T-helper 17 cell (primary cell): Measurements from ENCODE around the gene METTL21C. TPM values are rescaled to one million over a fixed set of nuclear protein-coding genes. Genes with fewer than 3 reads are reported as not detected.

Experiments
- ATAC-seq: fragments of 150-1000 bp; cut with Tn5 transposase; 2 replicates; pipeline ENCODE4 v1.10.0; 2021; ENCODE audit warnings: mild to moderate bottlenecking, moderate library complexity
- DNase-seq, 3 donors: peaks; one replicate each; pipeline versions ENCODE4 v3.0.0 to v3.0.0-alpha.2; 2020 to 2021
- H3K9me3 ChIP-seq: one replicate; pipeline ENCODE4 v1.7.0; 2013; ENCODE audit warnings: low read length, mild to moderate bottlenecking; ENCODE audit not compliant: control insufficient read depth, poor library complexity, severe bottlenecking
- H3K27ac Mint-ChIP-seq: one replicate; pipeline ENCODE4 v1.8.0; 2022; ENCODE audit warnings: mild to moderate bottlenecking, moderate library complexity, mixed read lengths
- H3K27me3 Mint-ChIP-seq: one replicate; pipeline ENCODE4 v1.8.0; 2022; ENCODE audit warnings: mixed read lengths
- H3K36me3 Mint-ChIP-seq: one replicate; pipeline ENCODE4 v1.8.0; 2022; ENCODE audit warnings: low read depth, mixed read lengths
- H3K4me1 Mint-ChIP-seq: one replicate; pipeline ENCODE4 v1.8.0; 2022; ENCODE audit warnings: mild to moderate bottlenecking, mixed read lengths
- H3K4me3 Mint-ChIP-seq: one replicate; pipeline ENCODE4 v1.8.0; 2022; ENCODE audit warnings: mild to moderate bottlenecking, moderate library complexity, mixed read lengths
- total RNA-seq, 4 donors: library from RNA in 2 of 4; stranded (reverse) in 2 of 4; gene quantifications; one replicate each; pipeline ENCODE4 v1.2.3 and lab custom pipeline; 2022 to 2026

Gene METTL21C
- total RNA-seq, 2 donors from 2014 or later = not detected

DNA sequence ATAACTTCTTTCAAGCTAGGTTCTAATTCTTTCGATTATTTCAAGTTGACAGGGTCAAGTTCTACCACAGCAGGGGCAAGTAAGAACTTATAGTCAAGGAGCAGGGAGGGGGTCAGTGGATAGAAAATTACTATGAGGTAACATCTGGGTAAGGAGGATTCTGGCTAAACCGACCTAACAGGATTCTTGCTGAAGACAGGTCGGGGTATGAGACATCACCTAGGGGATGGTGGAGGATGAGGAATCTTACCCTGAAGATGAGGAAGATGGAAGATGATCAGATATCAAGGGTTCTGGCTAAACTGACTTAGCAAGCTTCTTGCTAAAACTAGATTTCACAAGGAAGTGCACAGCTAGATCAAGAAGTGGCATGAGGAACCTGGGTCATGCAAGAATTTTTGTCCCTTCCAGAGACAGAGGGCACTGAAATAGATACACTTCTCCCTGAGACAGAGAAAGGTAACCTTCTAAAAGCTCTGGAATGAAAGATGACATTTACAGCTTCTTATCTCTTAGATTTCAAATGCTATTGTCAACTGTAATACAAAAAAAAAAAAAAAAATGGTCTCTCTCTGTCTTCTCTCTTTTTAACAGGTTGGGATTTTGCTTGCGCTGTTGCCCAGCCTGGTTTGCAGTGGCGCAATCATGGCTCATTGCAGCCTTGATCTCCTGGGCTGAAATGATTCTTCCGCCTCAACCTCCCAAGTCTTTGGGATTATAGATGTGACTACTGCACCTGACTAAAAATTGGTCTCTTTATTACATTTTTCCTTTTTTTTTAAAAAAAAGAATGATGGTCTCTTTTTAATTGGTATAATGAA is 9.6 kb upstream of the METTL21C start:
- peaks cover 2% of the 10 kb centered on the region for H3K4me1 Mint-ChIP-seq
- ATAC-seq (no peak), DNase-seq (no peak)
- H3K4me3 Mint-ChIP-seq = no peak overlapping the region
- H3K27me3 Mint-ChIP-seq = peaks cover 22% of the 10 kb centered on the region
- no peaks in the 10 kb centered on the region for H3K36me3 Mint-ChIP-seq
- H3K9me3 ChIP-seq = no peaks in the 10 kb centered on the region
- H3K27ac Mint-ChIP-seq = no peak overlapping the region

DNA sequence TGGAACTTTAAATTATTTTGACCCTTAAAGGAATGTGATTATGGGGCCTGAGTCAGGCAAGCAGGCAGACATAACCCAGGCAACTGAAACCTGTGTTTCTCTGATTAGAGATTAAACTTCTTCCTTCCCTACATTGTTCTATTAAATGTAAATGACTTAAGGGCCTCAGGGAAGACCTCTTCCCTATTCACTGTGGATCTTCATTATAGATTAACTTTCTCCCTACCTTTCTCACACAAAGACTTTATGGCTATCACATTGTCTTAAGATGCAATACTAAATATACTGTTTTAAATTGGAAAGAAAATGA is 8.8 kb upstream of the METTL21C start:
- no peak for DNase-seq
- no peak for ATAC-seq
- no peak overlapping the region for H3K4me3 Mint-ChIP-seq
- H3K4me1 Mint-ChIP-seq = peaks cover 2% of the 10 kb centered on the region
- no peaks in the 10 kb centered on the region for H3K9me3 ChIP-seq
- peaks cover 22% of the 10 kb centered on the region for H3K27me3 Mint-ChIP-seq
- H3K36me3 Mint-ChIP-seq = no peaks in the 10 kb centered on the region
- no peak overlapping the region for H3K27ac Mint-ChIP-seq

DNA sequence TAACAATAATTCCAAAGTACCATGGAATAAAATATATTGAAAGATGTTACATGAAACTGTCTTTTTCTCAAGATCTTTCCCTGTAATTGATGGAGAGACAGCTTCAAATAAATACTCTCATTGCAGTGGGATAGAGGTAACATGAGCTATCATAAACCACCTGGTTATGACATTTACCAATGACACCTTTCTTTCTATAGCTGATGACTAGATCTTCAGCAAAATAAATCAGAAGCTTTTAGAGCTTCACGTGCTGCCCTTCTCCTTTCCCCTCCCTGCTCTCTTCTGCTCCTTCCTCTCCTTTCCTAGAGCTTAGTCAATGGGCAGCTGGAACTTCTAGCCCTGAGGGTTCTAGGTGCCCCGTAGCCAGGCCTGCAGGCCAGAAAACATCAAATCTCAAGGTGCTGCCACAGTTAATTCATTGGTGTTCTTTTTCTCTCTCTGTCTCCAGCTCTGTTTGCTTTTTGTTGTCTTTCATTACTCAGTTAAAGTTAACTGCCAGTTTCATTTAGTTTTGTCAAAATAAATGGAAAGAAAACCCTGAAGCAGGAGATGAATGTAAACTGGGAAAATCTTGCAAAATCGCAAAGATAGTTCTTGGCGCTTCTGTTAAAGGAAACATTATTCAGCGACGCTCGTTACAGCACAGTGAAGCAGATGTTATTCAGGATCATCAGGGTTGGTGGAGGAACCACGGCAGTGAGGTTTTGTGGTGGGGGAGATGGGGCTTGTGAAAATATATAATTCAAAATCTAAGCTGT is 8.3 kb upstream of the METTL21C start:
- H3K9me3 ChIP-seq = no peaks in the 10 kb centered on the region
- peaks cover 22% of the 10 kb centered on the region for H3K27me3 Mint-ChIP-seq

DNA sequence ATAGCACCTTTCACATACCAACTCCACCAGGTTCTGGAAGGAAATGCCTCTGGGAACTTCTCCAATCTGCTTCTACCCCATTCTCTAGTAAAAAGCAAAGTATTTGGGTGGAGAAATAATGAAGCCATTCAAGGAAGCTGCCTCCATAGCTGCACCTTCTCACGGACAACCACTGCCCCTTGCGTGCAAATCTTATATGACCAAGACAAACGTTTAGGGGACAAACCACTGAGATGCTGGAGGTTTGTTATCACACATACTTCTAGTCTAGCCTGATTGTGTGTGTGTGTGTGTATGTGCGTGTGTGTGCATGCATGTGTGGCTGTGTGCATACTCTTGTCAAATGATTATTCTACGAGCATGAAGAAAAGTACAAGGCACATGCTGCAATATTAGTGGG is 6.5 kb upstream of the METTL21C start:
- Mint-ChIP-seq H3K4me3 (no peak overlapping the region), H3K27me3 (peaks cover 28% of the 10 kb centered on the region), H3K36me3 (no peaks in the 10 kb centered on the region), H3K4me1 (no peaks in the 10 kb centered on the region), H3K27ac (no peak overlapping the region)
- H3K9me3 ChIP-seq = no peaks in the 10 kb centered on the region
- DNase-seq (no peak), ATAC-seq (no peak)

More for the DNA sequence above, 8.3 kb upstream of the METTL21C start:
- Mint-ChIP-seq H3K36me3 (no peaks in the 10 kb centered on the region), H3K27ac (no peak overlapping the region), H3K4me1 (peaks cover 2% of the 10 kb centered on the region), H3K4me3 (no peak overlapping the region)
- ATAC-seq = no peak
- no peak for DNase-seq

DNA sequence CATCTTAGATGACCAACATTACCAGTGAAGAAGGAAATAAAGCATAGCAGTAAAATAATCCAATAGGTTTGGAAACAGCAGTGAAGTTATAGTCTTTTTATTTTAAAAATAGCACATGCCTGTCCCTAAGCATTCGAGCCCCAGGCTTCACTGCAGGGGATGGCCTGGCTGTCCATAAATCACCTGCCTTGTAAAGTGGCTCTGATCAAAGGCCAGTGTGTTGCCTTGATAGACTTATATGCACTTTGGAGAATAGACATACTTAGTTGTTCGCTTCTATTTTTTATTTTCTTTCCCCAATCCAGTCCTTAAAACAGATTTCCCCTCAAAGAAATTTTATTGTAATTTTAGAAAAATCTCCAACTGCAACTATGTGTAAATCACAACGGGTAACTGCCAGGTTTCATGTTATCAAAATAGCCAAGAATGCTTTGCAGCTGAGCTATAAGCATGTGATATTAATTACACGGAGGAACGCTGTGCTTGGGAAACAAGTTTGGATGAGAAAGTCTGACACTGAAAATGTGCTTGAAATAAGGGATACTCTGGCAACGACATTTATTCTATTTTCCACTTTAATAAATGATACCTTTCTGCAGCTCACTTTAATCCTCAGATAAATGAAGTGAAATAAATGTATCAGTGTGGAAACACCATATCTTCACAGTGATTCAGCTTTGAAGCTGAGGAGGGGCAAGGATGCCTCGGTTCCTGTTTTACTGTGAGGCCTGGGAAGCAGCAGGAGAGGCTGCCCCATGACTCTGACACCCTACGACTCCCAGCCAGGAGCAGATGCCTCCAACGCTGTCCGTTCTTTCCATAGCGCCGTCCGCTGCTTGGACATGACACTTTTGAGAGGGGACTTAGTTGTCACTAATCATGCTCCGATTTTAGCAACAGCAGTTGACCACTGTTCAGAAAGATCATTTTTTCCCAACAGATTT is 5.5 kb upstream of the METTL21C start:
- Mint-ChIP-seq H3K27ac (no peak overlapping the region), H3K27me3 (peaks cover 31% of the 10 kb centered on the region), H3K4me1 (no peaks in the 10 kb centered on the region), H3K4me3 (no peak overlapping the region), H3K36me3 (no peaks in the 10 kb centered on the region)
- DNase-seq = no peak
- no peaks in the 10 kb centered on the region for H3K9me3 ChIP-seq
- ATAC-seq = no peak

- H3K27ac Mint-ChIP-seq = no peak overlapping the region
- H3K4me1 Mint-ChIP-seq = no peaks in the 10 kb centered on the region
Measured at GRCh38 chr13:102699504-102699903, 4.7 kb upstream of the METTL21C start.

GRCh38 chr13:102698649-102698980 is 3.8 kb upstream of the METTL21C start:
- peaks cover 37% of the 10 kb centered on the region for H3K27me3 Mint-ChIP-seq
- H3K36me3 Mint-ChIP-seq = no peaks in the 10 kb centered on the region

More at GRCh38 chr13:102699504-102699903, 4.7 kb upstream of the METTL21C start:
- no peaks in the 10 kb centered on the region for H3K36me3 Mint-ChIP-seq
- DNase-seq (no peak), ATAC-seq (no peak)
- H3K4me3 Mint-ChIP-seq = no peak overlapping the region
- H3K9me3 ChIP-seq = no peaks in the 10 kb centered on the region
- H3K27me3 Mint-ChIP-seq = peaks cover 35% of the 10 kb centered on the region

DNA sequence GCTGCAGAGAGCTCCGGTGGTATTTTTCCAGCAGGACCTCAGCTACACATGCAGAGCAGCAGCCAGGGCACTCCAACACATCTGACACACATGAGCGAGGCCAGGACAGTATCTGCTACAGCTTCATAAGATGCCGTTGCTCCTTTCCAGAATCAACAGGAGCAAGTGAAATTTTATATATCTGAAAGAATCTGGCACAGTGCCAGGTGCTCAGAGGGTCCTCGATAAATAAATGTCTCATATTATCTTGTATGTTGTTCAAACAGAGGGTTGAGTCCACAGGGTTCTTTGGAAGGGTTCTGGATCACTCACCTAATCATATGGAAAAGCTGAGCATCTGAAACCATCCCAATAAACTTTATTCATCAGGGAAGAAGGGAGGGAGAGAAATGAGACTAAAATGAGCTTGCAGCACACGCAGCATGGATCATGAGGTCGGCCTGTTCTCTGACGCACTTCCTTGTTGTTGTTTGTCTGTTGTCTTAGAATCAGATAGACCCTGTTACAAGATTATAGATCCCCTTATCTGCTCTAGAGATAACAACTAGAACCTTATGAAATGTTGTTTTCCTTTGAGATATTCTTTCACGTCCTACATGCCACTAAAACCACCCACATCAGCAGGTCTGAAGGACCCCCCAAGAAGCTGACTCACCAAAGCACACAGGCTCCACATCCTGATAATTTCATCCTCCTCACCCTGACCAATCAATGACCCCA is 3.2 kb upstream of the METTL21C start:
- DNase-seq (no peak), ATAC-seq (no peak)
- Mint-ChIP-seq H3K36me3 (no peaks in the 10 kb centered on the region), H3K27ac (no peak overlapping the region), H3K4me1 (no peaks in the 10 kb centered on the region), H3K27me3 (peaks cover 32% of the 10 kb centered on the region), H3K4me3 (no peak overlapping the region)
- no peaks in the 10 kb centered on the region for H3K9me3 ChIP-seq

More at GRCh38 chr13:102698649-102698980, 3.8 kb upstream of the METTL21C start:
- H3K9me3 ChIP-seq = no peaks in the 10 kb centered on the region
- DNase-seq (no peak), ATAC-seq (no peak)
- Mint-ChIP-seq H3K4me1 (no peaks in the 10 kb centered on the region), H3K4me3 (no peak overlapping the region), H3K27ac (no peak overlapping the region)

GRCh38 chr13:102697264-102697663 is 2.4 kb upstream of the METTL21C start:
- Mint-ChIP-seq H3K4me1 (no peaks in the 10 kb centered on the region), H3K27me3 (peaks cover 36% of the 10 kb centered on the region), H3K4me3 (no peak overlapping the region), H3K27ac (no peak overlapping the region), H3K36me3 (no peaks in the 10 kb centered on the region)
- DNase-seq (no peak), ATAC-seq (no peak)
- no peaks in the 10 kb centered on the region for H3K9me3 ChIP-seq

DNA sequence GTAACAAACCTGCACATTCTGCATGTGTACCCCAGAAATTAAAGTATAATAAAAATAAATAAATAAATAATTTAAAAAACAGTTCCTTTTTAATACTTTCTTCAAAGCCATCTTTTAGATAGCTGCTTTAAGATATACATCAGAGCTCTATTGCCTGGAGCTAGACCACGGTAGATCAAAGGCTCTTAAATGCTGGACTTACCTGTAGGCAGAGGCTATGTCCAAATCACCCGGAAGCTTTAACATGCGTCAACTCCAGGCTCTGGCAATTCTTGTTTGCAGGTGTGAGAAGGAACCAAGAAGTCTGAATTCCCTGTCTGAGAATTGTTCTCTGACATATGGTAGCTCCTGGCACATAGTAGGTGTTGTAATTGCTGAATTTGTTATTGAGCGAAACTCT is 1.6 kb upstream of the METTL21C start:
- Mint-ChIP-seq H3K4me1 (no peaks in the 10 kb centered on the region), H3K4me3 (no peak overlapping the region), H3K36me3 (peaks cover 2% of the 10 kb centered on the region), H3K27me3 (peaks cover 43% of the 10 kb centered on the region), H3K27ac (no peak overlapping the region)
- ATAC-seq (no peak), DNase-seq (no peak)
- no peaks in the 10 kb centered on the region for H3K9me3 ChIP-seq

DNA sequence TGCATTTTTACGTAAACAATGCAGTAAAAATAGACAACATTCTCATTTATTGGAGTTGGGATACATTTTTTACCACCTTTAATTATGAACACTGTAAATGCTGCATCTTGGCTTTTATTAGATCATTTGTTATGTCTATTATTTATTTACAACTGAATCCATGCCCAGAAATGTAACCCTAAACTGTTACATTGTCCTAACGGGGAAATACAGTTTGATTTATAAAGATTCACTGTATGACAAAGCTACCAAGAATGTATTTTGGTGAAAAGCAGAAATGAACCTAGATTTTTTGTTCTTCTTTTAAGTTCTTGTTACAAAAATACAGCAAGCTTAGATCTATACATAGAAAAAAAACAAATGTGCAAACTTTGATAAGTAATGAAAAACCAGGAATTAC is 1.1 kb downstream of the METTL21C start:
- peaks cover 2% of the 10 kb centered on the region for H3K36me3 Mint-ChIP-seq
- peaks cover 44% of the 10 kb centered on the region for H3K27me3 Mint-ChIP-seq
- no peaks in the 10 kb centered on the region for H3K4me1 Mint-ChIP-seq
- DNase-seq = no peak
- no peaks in the 10 kb centered on the region for H3K9me3 ChIP-seq
- H3K4me3 Mint-ChIP-seq = no peak overlapping the region
- no peak overlapping the region for H3K27ac Mint-ChIP-seq
- no peak for ATAC-seq

DNA sequence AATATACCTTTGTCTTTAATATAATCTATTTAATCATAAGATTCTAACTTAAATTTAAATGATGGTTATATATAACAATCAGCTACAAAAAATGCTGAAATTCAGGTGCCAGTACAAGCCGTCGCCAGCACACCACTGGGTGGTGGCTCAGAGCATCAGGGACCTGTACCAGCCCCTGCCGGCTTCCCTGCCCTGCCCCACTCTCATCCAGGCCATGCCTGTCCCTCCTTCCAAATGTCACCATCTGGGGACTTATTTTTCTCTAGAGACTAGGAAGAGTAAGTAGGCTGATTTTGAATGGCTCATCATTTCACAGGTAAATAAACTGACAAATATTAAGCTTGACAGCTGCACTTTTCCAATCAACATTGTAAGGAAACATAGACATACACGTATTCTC is 1.6 kb downstream of the METTL21C start:
- Mint-ChIP-seq H3K4me3 (no peak overlapping the region), H3K27me3 (peaks cover 44% of the 10 kb centered on the region), H3K27ac (no peak overlapping the region), H3K4me1 (no peaks in the 10 kb centered on the region), H3K36me3 (peaks cover 2% of the 10 kb centered on the region)
- H3K9me3 ChIP-seq = no peaks in the 10 kb centered on the region
- DNase-seq (no peak), ATAC-seq (no peak)

DNA sequence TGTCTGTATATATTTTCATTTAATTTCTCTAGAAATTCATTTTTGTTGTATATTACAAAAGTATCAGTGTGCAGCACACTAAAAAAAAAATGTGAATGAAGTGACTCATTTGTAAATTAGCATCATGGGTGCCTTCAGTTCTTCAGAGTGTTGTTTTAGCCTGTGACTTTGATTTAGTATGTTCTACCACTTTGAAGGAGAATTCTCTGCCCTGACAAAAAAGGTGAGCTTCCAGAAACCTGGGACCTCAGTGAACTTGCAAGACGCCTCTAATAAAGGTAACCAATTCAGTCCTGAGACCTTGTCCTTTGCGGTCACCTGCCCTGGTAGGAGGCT is 2.4 kb downstream of the METTL21C start:
- Mint-ChIP-seq H3K4me1 (no peaks in the 10 kb centered on the region), H3K36me3 (peaks cover 2% of the 10 kb centered on the region), H3K4me3 (no peak overlapping the region), H3K27ac (no peak overlapping the region), H3K27me3 (peaks cover 42% of the 10 kb centered on the region)
- ATAC-seq = no peak
- DNase-seq = no peak
- H3K9me3 ChIP-seq = no peaks in the 10 kb centered on the region
